Measurements from ENCODE around the gene APOC1. TPM values are rescaled to one million over a fixed set of nuclear protein-coding genes. Genes with fewer than 3 reads are reported as not detected.
"Not testable (repeated sequence)": the region's sequence is repeated elsewhere in the genome, so short reads cannot be mapped to it uniquely, and the experiment has no call there.

APOC1 gene
- total and polyA plus RNA-seq, 9 donors: 14.4 to 625 (median 47.4) TPM

DNA sequence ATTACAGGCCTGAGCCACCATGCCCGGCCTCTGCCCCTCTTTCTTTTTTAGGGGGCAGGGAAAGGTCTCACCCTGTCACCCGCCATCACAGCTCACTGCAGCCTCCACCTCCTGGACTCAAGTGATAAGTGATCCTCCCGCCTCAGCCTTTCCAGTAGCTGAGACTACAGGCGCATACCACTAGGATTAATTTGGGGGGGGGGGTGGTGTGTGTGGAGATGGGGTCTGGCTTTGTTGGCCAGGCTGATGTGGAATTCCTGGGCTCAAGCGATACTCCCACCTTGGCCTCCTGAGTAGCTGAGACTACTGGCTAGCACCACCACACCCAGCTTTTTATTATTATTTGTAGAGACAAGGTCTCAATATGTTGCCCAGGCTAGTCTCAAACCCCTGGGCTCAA lies 4.6 kb upstream of the APOC1 start:
- no peaks in the 10 kb centered on the region for H3K36me3 ChIP-seq
- no peak for DNase-seq
- intact Hi-C loops (cut with DNase I): loop anchor here in 1 of 4 donors (2.0 to 10.0 kb wide), 2 partner anchors 25 to 145 kb away; no protein-coding TSS in a partner anchor
- 73 to 82% (median 82%) methylated on average over 5 of the region's 5 CpGs for WGBS, 3 donors
- H3K9me3 ChIP-seq: no peaks in the 10 kb centered on the region
- H3K4me1 ChIP-seq (ENCODE audit: insufficient read depth): peaks cover 15% of the 10 kb centered on the region
- H3K4me3 ChIP-seq: no peak overlapping the region
- no peak overlapping the region for H3K27ac ChIP-seq
- TF ChIP-seq POLR2A (IDR thresholded peaks at IDR 0.05) (no peak), EP300 (IDR thresholded peaks at IDR 0.05) (no peak)
- TF ChIP-seq, protein P1, sequence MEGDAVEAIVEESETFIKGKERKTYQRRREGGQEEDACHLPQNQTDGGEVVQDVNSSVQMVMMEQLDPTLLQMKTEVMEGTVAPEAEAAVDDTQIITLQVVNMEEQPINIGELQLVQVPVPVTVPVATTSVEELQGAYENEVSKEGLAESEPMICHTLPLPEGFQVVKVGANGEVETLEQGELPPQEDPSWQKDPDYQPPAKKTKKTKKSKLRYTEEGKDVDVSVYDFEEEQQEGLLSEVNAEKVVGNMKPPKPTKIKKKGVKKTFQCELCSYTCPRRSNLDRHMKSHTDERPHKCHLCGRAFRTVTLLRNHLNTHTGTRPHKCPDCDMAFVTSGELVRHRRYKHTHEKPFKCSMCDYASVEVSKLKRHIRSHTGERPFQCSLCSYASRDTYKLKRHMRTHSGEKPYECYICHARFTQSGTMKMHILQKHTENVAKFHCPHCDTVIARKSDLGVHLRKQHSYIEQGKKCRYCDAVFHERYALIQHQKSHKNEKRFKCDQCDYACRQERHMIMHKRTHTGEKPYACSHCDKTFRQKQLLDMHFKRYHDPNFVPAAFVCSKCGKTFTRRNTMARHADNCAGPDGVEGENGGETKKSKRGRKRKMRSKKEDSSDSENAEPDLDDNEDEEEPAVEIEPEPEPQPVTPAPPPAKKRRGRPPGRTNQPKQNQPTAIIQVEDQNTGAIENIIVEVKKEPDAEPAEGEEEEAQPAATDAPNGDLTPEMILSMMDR (IDR thresholded peaks at IDR 0.05): no peak
- H3K27me3 ChIP-seq: no peaks in the 10 kb centered on the region

DNA sequence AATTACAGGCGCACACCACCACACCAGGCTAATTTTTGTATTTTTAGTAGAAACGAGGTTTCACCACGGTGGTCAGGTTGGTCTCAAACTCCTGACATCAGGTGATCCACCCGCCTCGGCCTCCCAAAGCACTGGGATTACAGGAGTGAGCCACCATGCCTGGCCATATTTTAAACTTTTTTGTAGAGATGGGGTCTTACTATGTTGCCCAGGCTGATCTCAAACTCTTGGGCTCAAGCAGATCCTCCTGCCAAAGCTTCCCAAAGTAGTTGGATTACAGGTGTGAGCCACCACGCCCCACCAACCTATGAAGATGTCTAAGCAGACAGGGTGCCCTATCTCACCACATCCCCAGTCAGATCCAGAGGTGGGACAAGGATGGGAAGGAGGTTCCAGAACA lies 2.5 kb upstream of the APOC1 start:
- H3K9me3 ChIP-seq; H3K4me3 ChIP-seq; H3K36me3 ChIP-seq; DNase-seq; intact Hi-C loops (cut with DNase I); H3K27me3 ChIP-seq: not testable (repeated sequence)
- Histone ChIP-seq H3K27ac (peak overlapping the region in 1 of 2 donors; percentile 46), H3K4me1 (ENCODE audit: insufficient read depth) (peaks cover 13% of the 10 kb centered on the region)
- 92 to 94% (median 93%) methylated on average over 6 of the region's 6 CpGs for WGBS, 3 donors

DNA sequence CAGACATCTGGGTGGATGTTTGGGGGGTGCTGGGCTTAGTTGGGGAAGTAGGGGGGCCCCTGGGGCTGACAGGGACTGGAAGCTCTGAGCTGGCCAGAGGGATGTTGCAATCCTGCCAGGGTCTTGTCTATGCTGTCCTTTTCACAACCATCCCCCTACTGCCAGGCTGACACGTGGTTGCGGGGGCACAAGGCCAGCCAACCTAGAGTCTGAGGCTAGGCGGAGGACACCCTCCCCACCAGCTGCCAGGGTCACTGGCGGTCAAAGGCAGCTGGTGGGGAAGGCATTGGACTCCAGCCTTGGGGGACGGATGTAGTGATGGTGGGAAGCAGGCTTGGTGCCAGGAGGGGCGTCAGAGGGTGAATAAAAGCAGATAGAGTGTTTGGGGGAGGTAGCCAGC lies 1.6 kb upstream of the APOC1 start:
- Histone ChIP-seq H3K4me1 (ENCODE audit: insufficient read depth) (peaks cover 13% of the 10 kb centered on the region), H3K4me3 (no peak overlapping the region), H3K27ac (peak overlapping the region in 1 of 2 donors; percentile 15), H3K36me3 (no peaks in the 10 kb centered on the region), H3K9me3 (no peaks in the 10 kb centered on the region), H3K27me3 (no peaks in the 10 kb centered on the region)
- WGBS, 3 donors: 23 to 46% (median 40%) methylated on average over 6 of the region's 6 CpGs
- intact Hi-C loops (cut with DNase I): no loop called here
- TF ChIP-seq POLR2A (IDR thresholded peaks at IDR 0.05) (no peak), EP300 (IDR thresholded peaks at IDR 0.05) (no peak)
- TF ChIP-seq, protein P1 (IDR thresholded peaks at IDR 0.05): no peak
- peak; percentile 49 to 73 (median 61) for DNase-seq

DNA sequence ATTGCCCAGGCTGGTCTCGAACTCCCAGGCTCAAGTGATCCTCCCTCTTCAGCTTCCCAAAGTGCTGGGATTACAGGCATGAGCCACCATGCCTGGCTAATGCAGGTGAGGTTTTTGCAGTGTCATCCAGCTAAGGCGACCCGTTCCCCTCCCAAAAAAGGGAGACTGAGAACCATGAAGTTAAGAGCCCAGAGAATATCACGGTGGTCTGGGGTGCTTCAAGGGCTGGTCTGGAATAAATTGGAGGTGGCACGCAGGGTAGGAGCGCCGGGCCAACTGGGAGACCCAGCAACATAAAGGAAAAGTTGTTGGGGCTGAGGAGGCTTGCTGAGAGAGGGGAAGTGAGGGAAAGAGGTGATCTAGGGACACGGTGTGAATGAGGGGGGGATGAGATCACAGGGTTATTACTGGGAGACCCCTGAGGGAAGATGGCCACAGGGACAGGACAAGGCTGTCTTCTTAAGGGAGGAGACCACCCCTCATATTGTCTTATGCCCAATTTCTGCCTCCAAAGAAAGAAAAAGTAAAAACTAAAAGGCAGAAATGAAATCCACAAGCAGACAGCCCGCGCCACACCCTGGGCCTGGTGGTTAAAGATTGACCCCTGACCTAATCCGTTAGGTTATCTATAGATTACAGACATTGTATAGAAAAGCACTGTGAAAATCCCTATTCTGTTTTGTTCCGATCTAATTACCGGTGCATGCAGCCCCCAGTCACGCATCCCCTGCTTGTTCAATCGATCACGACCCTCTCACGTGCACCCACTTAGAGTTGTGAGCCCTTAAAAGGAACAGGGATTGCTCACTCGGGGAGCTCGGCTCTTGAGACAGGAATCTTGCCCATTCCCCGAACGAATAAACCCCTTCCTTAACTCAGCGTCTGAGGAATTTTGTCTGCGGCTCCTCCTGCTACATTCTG lies 636 bp upstream of the APOC1 start:
- peaks cover 13% of the 10 kb centered on the region for H3K4me1 ChIP-seq (ENCODE audit: insufficient read depth)
- H3K27ac ChIP-seq: peak overlapping the region in 1 of 2 donors; percentile 0
- H3K27me3 ChIP-seq; H3K9me3 ChIP-seq; H3K4me3 ChIP-seq; intact Hi-C loops (cut with DNase I); H3K36me3 ChIP-seq: not testable (repeated sequence)
- 60 to 69% (median 64%) methylated on average over 23 of the region's 23 CpGs for WGBS, 3 donors
- peak in 2 of 5 donors; percentile 30 to 38 for DNase-seq

DNA sequence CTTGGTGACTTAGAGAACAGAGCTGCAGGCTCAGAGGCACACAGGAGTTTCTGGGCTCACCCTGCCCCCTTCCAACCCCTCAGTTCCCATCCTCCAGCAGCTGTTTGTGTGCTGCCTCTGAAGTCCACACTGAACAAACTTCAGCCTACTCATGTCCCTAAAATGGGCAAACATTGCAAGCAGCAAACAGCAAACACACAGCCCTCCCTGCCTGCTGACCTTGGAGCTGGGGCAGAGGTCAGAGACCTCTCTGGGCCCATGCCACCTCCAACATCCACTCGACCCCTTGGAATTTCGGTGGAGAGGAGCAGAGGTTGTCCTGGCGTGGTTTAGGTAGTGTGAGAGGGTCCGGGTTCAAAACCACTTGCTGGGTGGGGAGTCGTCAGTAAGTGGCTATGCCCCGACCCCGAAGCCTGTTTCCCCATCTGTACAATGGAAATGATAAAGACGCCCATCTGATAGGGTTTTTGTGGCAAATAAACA lies 9.9 kb downstream of the APOC1 start:
- DNase-seq: peak in 1 of 5 donors; percentile 56
- Histone ChIP-seq H3K36me3 (no peaks in the 10 kb centered on the region), H3K4me3 (no peak overlapping the region), H3K9me3 (no peaks in the 10 kb centered on the region), H3K27me3 (no peaks in the 10 kb centered on the region), H3K27ac (peak overlapping the region in 1 of 2 donors; percentile 64), H3K4me1 (ENCODE audit: insufficient read depth) (peaks cover 14% of the 10 kb centered on the region)
- 61 to 72% (median 71%) methylated on average over 8 of the region's 8 CpGs for WGBS, 3 donors
- TF ChIP-seq EP300 (IDR thresholded peaks at IDR 0.05): no peak
- TF ChIP-seq, protein P1 (IDR thresholded peaks at IDR 0.05): no peak
- TF ChIP-seq POLR2A (IDR thresholded peaks at IDR 0.05): no peak
- intact Hi-C loops (cut with DNase I): no loop called here

Measured in ovary (tissue), 9 donors.